Heart left ventricle (tissue), 13 donors: ENCODE results near the gene OLFML2A.

Source experiments
- CTCF ChIP-seq, 12 donors: fragments of 200-600 bp; sonication (generic) in 4 of 12; IDR thresholded peaks; one replicate each; pipeline versions ENCODE4 v1.5.0 to v1.8.0; 2018 to 2022; ENCODE audit warnings: antibody characterized with exemption in 12 of 12, mild to moderate bottlenecking in 5 of 12
- POLR2A ChIP-seq, 2 donors: fragments of 450-650 bp; IDR thresholded peaks; one replicate each; pipeline ENCODE4 v1.6.1; 2017; ENCODE audit warnings: antibody characterized with exemption in 2 of 2, mild to moderate bottlenecking in 2 of 2, moderate library complexity in 2 of 2
- donor health status: ischemic (EF 13 %, LVEDD 7.1; RV severe dilation, severe dysfunction).
- donor health status: DM: no; HTN: yes; CAD: no.
- donor health status: DM: no; HTN: no; CAD: no.
- donor health status: ischemic (EF 25% LVEDD 6.9; RV normal size, moderate dysfunction).
- donor health status: ischemic (EF 25% LVEDD 5.7; RV mildly dilated, moderate dysfunction).
- donor health status: ischemic (EF 35%, LVEDD 5.7; RV mildly dilated, moderate dysfunction).
- donor health status: nonischemic (EF 11% LVEDD 7.7; RV severe dilation, severe dysfunction).
- donor health status: DM: yes; HTN: yes; CAD: no.
- donor health status: PGD.
- donor health status: ischemic (EF 29% LVEDD 5.4; RV normal size, mild dysfunction).
- donor health status: nonischemic (EF 23%, LVEDD 6.1; RV moderate dilation, normal function).

- TF ChIP-seq CTCF (IDR thresholded peaks at IDR 0.05) (no peak), POLR2A (IDR thresholded peaks at IDR 0.05) (no peak)
These were observed 11.5 kb upstream of the OLFML2A start for GRCh38 chr9:124765439-124765835.
